ENCODE measurements around the gene DTX4. TPM values are rescaled to one million over a fixed set of nuclear protein-coding genes. Genes with fewer than 3 reads are reported as not detected.

The DTX4 gene
- total RNA-seq, 1 experiment from 2014 or later: 0.21 TPM

DNA sequence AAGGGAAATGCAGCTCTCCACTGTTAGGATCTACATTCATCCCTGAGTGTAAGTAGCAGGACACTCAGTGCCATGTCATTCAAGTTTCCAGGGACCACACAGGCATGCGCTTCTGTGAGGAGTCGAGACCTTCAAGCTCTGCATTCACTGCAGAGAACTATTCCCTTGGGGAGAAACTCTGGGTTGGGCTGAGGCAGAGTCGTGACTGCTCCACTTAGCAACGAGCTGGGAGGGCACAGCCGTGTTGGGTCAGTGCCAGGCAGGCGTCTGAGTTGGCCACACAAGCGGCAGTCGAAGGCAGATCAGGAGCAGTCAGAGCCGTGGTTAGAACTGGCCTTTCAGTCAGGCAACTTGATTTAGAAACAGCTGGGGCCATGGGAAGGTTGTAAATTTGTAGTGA lies 26.1 kb downstream of the DTX4 start:
- no TSS peak for BruUV-seq (replicated peaks)
- TF ChIP-seq, protein P1, sequence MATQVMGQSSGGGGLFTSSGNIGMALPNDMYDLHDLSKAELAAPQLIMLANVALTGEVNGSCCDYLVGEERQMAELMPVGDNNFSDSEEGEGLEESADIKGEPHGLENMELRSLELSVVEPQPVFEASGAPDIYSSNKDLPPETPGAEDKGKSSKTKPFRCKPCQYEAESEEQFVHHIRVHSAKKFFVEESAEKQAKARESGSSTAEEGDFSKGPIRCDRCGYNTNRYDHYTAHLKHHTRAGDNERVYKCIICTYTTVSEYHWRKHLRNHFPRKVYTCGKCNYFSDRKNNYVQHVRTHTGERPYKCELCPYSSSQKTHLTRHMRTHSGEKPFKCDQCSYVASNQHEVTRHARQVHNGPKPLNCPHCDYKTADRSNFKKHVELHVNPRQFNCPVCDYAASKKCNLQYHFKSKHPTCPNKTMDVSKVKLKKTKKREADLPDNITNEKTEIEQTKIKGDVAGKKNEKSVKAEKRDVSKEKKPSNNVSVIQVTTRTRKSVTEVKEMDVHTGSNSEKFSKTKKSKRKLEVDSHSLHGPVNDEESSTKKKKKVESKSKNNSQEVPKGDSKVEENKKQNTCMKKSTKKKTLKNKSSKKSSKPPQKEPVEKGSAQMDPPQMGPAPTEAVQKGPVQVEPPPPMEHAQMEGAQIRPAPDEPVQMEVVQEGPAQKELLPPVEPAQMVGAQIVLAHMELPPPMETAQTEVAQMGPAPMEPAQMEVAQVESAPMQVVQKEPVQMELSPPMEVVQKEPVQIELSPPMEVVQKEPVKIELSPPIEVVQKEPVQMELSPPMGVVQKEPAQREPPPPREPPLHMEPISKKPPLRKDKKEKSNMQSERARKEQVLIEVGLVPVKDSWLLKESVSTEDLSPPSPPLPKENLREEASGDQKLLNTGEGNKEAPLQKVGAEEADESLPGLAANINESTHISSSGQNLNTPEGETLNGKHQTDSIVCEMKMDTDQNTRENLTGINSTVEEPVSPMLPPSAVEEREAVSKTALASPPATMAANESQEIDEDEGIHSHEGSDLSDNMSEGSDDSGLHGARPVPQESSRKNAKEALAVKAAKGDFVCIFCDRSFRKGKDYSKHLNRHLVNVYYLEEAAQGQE (IDR thresholded peaks at IDR 0.05; ENCODE audit: insufficient read depth in 1 of 2, low read depth in 2 of 2, low read length in 1 of 2): no peak
- TF ChIP-seq, protein P2, sequence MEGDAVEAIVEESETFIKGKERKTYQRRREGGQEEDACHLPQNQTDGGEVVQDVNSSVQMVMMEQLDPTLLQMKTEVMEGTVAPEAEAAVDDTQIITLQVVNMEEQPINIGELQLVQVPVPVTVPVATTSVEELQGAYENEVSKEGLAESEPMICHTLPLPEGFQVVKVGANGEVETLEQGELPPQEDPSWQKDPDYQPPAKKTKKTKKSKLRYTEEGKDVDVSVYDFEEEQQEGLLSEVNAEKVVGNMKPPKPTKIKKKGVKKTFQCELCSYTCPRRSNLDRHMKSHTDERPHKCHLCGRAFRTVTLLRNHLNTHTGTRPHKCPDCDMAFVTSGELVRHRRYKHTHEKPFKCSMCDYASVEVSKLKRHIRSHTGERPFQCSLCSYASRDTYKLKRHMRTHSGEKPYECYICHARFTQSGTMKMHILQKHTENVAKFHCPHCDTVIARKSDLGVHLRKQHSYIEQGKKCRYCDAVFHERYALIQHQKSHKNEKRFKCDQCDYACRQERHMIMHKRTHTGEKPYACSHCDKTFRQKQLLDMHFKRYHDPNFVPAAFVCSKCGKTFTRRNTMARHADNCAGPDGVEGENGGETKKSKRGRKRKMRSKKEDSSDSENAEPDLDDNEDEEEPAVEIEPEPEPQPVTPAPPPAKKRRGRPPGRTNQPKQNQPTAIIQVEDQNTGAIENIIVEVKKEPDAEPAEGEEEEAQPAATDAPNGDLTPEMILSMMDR (IDR thresholded peaks at IDR 0.05): no peak
- TF ChIP-seq POLR2AphosphoS5 (IDR thresholded peaks at IDR 0.05; ENCODE audit: low read depth, low read length): no peak
- no peak for TF ChIP-seq SIN3A (IDR thresholded peaks at IDR 0.05; ENCODE audit: borderline replicate concordance, insufficient read depth, low read depth, low read length)
- TF ChIP-seq TCF7L2 (IDR thresholded peaks at IDR 0.05; ENCODE audit: low read depth, low read length): no peak
- Histone ChIP-seq H3K9me3 (ENCODE audit: control insufficient read depth, insufficient read depth, low read depth, low read length) (no peaks in the 10 kb centered on the region), H3K27me3 (ENCODE audit: control insufficient read depth, insufficient read depth, low read length) (peaks cover 4% of the 10 kb centered on the region), H3K27ac (ENCODE audit: low read length) (no peak overlapping the region), H3K4me1 (ENCODE audit: control insufficient read depth, insufficient read depth, low read length) (no peaks in the 10 kb centered on the region), H3K4me3 (ENCODE audit: low read depth in 2 of 2, low read length in 2 of 2) (no peak overlapping the region), H3K36me3 (ENCODE audit: control insufficient read depth, insufficient read depth, low read length) (no peaks in the 10 kb centered on the region)
- DNase-seq (ENCODE audit: low read depth, low spot score): no peak
- CTCF ChIA-PET: no interaction called here
- in situ Hi-C loops (cut with HindIII; ENCODE audit: low pct_unique_long_range_greater_than_20kb, low sequenced_read_pairs): no loop called here
- intact Hi-C loops (cut with micrococcal nuclease; ENCODE audit: unreplicated experiment): no loop called here
- POLR2A ChIA-PET: no interaction called here
- no peak for ATAC-seq

DNA sequence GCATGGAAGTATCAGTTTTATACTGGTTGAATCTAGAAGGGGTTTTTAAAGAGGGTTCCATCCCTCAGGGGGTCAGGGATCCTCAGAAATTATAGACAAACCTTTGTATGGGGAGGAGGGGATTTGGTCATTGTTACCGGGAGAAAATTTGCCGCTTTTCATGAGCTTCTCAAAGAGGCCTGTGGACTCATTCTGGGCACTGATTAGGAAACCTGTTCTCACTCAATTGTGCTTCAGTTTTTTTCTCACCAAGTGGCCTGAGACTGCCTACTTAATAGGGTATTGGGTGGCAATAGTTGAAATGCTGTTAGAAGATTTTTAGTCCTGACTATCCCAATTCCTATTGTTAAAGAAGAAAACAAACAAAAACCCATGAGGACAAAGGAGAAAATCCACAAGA lies 26.8 kb downstream of the DTX4 start:
- ATAC-seq: no peak
- H3K4me3 ChIP-seq (ENCODE audit: low read depth in 2 of 2, low read length in 2 of 2): no peak overlapping the region
- DNase-seq (ENCODE audit: low read depth, low spot score): no peak
- H3K27me3 ChIP-seq (ENCODE audit: control insufficient read depth, insufficient read depth, low read length): peaks cover 4% of the 10 kb centered on the region
- in situ Hi-C loops (cut with HindIII; ENCODE audit: low pct_unique_long_range_greater_than_20kb, low sequenced_read_pairs): no loop called here
- TF ChIP-seq, protein P1 (IDR thresholded peaks at IDR 0.05; ENCODE audit: insufficient read depth in 1 of 2, low read depth in 2 of 2, low read length in 1 of 2): no peak
- TF ChIP-seq POLR2AphosphoS5 (IDR thresholded peaks at IDR 0.05; ENCODE audit: low read depth, low read length): no peak
- TF ChIP-seq, protein P2 (IDR thresholded peaks at IDR 0.05): no peak
- TF ChIP-seq TCF7L2 (IDR thresholded peaks at IDR 0.05; ENCODE audit: low read depth, low read length): no peak
- TF ChIP-seq SIN3A (IDR thresholded peaks at IDR 0.05; ENCODE audit: borderline replicate concordance, insufficient read depth, low read depth, low read length): no peak
- ChIA-PET POLR2A (no interaction called here), CTCF (no interaction called here)
- no peak overlapping the region for H3K27ac ChIP-seq (ENCODE audit: low read length)
- no peaks in the 10 kb centered on the region for H3K4me1 ChIP-seq (ENCODE audit: control insufficient read depth, insufficient read depth, low read length)
- H3K36me3 ChIP-seq (ENCODE audit: control insufficient read depth, insufficient read depth, low read length): no peaks in the 10 kb centered on the region
- no peaks in the 10 kb centered on the region for H3K9me3 ChIP-seq (ENCODE audit: control insufficient read depth, insufficient read depth, low read depth, low read length)
- intact Hi-C loops (cut with micrococcal nuclease; ENCODE audit: unreplicated experiment): no loop called here
- BruUV-seq (replicated peaks): no TSS peak
